ENCODE data around the gene MLPH. TPM values are rescaled to one million over a fixed set of nuclear protein-coding genes. Genes with fewer than 3 reads are reported as not detected.

Gene MLPH
- total and polyA plus RNA-seq, 9 of the 15 experiments (the other 6 are each of a cell fraction or from before 2014, with no cell fraction given) = 0.22 TPM; not detected in 8

GRCh38 chr2:237541243-237541642, 54.2 kb downstream of the MLPH start:
- no peak overlapping the region for H3K4me2 ChIP-seq (ENCODE audit: insufficient read depth, low read length)
- ATAC-seq = no peak
- H3K36me3 ChIP-seq (ENCODE audit: control insufficient read depth, insufficient read depth, low read length) = no peaks in the 10 kb centered on the region
- POLR2A ChIA-PET = interaction anchor here (0.7 kb wide), 2 partner anchors 170 to 619 kb away, joined by 3 to 4 read pairs; no protein-coding TSS in a partner anchor
- no peak for FAIRE-seq
- H3K9me3 ChIP-seq (replicated peaks; ENCODE audit: control insufficient read depth, insufficient read depth, low read depth, low read length) = no peaks in the 10 kb centered on the region
- H2AFZ ChIP-seq (ENCODE audit: low read depth, low read length) = no peak overlapping the region
- H3K4me3 ChIP-seq = no peak overlapping the region
- H4K20me1 ChIP-seq (replicated peaks; ENCODE audit: control insufficient read depth, insufficient read depth, low read length) = no peaks in the 10 kb centered on the region
- intact Hi-C loops (cut with micrococcal nuclease) (no loop called here), in situ Hi-C loops (cut with MboI) (no loop called here)
- no peak overlapping the region for H3K27ac ChIP-seq (ENCODE audit: extremely low read depth, low read depth, low read length)
- H3K27me3 ChIP-seq (ENCODE audit: control insufficient read depth in 2 of 2, insufficient read depth in 2 of 2, low read length in 2 of 2) = peaks cover 6 to 44% of the 10 kb centered on the region in 2 experiments; a peak in 3 of 5 replicates
- no peaks in the 10 kb centered on the region; a peak in 1 of 5 replicates for H3K4me1 ChIP-seq (replicated peaks in 1 of 2; ENCODE audit: control insufficient read depth in 2 of 2, insufficient read depth in 2 of 2, low read length in 2 of 2)
- DNase-seq (ENCODE audit: extremely low read depth in 1 of 4, low spot score in 3 of 4) = no peak
- no peaks in the 10 kb centered on the region for H3K79me2 ChIP-seq (ENCODE audit: control insufficient read depth, insufficient read depth, low read length)
- WGBS (ENCODE audit: insufficient coverage, low coverage, missing lambda C conversion rate) = 5% methylated on average over 4 of the region's 5 CpGs
- CTCF ChIA-PET (ENCODE audit: low intra/inter-chr PET ratio) = no interaction called here
- H3K9ac ChIP-seq (ENCODE audit: insufficient read depth in 1 of 2, low read depth in 2 of 2, low read length in 2 of 2) = no peak overlapping the region
- no TSS peak for BruUV-seq (replicated peaks)
- H3K9me1 ChIP-seq (ENCODE audit: control insufficient read depth, insufficient read depth, low read length) = no peaks in the 10 kb centered on the region
- TF ChIP-seq CTCFL (IDR thresholded peaks at IDR 0.05; ENCODE audit: borderline replicate concordance, insufficient read depth, low read depth, low read length, poor library complexity, severe bottlenecking) = no peak
- no peak for TF ChIP-seq ZFPM2 (CRISPR knock-in tag; IDR thresholded peaks at IDR 0.05)
- TF ChIP-seq, protein P1, sequence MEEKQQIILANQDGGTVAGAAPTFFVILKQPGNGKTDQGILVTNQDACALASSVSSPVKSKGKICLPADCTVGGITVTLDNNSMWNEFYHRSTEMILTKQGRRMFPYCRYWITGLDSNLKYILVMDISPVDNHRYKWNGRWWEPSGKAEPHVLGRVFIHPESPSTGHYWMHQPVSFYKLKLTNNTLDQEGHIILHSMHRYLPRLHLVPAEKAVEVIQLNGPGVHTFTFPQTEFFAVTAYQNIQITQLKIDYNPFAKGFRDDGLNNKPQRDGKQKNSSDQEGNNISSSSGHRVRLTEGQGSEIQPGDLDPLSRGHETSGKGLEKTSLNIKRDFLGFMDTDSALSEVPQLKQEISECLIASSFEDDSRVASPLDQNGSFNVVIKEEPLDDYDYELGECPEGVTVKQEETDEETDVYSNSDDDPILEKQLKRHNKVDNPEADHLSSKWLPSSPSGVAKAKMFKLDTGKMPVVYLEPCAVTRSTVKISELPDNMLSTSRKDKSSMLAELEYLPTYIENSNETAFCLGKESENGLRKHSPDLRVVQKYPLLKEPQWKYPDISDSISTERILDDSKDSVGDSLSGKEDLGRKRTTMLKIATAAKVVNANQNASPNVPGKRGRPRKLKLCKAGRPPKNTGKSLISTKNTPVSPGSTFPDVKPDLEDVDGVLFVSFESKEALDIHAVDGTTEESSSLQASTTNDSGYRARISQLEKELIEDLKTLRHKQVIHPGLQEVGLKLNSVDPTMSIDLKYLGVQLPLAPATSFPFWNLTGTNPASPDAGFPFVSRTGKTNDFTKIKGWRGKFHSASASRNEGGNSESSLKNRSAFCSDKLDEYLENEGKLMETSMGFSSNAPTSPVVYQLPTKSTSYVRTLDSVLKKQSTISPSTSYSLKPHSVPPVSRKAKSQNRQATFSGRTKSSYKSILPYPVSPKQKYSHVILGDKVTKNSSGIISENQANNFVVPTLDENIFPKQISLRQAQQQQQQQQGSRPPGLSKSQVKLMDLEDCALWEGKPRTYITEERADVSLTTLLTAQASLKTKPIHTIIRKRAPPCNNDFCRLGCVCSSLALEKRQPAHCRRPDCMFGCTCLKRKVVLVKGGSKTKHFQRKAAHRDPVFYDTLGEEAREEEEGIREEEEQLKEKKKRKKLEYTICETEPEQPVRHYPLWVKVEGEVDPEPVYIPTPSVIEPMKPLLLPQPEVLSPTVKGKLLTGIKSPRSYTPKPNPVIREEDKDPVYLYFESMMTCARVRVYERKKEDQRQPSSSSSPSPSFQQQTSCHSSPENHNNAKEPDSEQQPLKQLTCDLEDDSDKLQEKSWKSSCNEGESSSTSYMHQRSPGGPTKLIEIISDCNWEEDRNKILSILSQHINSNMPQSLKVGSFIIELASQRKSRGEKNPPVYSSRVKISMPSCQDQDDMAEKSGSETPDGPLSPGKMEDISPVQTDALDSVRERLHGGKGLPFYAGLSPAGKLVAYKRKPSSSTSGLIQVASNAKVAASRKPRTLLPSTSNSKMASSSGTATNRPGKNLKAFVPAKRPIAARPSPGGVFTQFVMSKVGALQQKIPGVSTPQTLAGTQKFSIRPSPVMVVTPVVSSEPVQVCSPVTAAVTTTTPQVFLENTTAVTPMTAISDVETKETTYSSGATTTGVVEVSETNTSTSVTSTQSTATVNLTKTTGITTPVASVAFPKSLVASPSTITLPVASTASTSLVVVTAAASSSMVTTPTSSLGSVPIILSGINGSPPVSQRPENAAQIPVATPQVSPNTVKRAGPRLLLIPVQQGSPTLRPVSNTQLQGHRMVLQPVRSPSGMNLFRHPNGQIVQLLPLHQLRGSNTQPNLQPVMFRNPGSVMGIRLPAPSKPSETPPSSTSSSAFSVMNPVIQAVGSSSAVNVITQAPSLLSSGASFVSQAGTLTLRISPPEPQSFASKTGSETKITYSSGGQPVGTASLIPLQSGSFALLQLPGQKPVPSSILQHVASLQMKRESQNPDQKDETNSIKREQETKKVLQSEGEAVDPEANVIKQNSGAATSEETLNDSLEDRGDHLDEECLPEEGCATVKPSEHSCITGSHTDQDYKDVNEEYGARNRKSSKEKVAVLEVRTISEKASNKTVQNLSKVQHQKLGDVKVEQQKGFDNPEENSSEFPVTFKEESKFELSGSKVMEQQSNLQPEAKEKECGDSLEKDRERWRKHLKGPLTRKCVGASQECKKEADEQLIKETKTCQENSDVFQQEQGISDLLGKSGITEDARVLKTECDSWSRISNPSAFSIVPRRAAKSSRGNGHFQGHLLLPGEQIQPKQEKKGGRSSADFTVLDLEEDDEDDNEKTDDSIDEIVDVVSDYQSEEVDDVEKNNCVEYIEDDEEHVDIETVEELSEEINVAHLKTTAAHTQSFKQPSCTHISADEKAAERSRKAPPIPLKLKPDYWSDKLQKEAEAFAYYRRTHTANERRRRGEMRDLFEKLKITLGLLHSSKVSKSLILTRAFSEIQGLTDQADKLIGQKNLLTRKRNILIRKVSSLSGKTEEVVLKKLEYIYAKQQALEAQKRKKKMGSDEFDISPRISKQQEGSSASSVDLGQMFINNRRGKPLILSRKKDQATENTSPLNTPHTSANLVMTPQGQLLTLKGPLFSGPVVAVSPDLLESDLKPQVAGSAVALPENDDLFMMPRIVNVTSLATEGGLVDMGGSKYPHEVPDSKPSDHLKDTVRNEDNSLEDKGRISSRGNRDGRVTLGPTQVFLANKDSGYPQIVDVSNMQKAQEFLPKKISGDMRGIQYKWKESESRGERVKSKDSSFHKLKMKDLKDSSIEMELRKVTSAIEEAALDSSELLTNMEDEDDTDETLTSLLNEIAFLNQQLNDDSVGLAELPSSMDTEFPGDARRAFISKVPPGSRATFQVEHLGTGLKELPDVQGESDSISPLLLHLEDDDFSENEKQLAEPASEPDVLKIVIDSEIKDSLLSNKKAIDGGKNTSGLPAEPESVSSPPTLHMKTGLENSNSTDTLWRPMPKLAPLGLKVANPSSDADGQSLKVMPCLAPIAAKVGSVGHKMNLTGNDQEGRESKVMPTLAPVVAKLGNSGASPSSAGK (IDR thresholded peaks at IDR 0.05) = no peak
- TF ChIP-seq KLF6 (CRISPR knock-in tag; IDR thresholded peaks at IDR 0.05; ENCODE audit: borderline replicate concordance) = no peak

All from K562 (cell line).